A673 (cell line): ENCODE data around the gene SPATA3.

ENCODE experiments used
- EZH2 ChIP-seq: fragments of 200-600 bp; sonication (generic); IDR thresholded peaks from 2 replicates; pipeline ENCODE4 v1.6.1; 2017; ENCODE audit warnings: borderline replicate concordance, low read depth, mild to moderate bottlenecking, mixed read lengths, antibody characterized with exemption, low read length; ENCODE audit not compliant: poor library complexity, severe bottlenecking
- TF ChIP-seq, protein P1 (sequence below): fragments of 300-800, 200-600 bp; sonication (generic); conservative IDR thresholded peaks from 2 replicates; pipeline ENCODE4 v1.5.1; 2017; ENCODE audit warnings: low read depth, mild to moderate bottlenecking, antibody characterized with exemption, low read length, moderate library complexity, mixed read lengths

DNA sequence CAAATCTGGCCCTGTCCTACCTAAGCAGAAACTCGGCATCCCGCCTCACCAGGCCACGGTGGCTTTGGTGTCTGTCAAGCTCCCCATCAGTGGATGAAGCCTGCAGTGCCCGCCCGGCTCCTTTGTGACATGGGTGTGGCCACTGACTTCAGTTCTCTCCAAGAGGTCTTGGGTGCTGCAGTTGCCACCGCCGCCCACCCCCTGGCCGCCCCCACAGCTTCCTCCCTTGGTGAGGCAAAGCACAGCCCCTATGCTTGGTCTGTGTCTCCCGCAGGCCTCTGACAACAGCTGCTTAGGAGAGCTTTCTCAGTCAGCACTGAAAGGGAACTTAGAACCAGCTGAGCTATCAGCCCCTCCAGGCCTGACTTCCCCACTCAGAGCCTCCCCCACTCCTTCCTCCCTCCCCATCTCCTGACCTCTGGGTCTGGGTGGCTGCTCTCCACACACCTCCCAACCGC, 48.0 kb upstream of the SPATA3 start:
- TF ChIP-seq, protein P1, sequence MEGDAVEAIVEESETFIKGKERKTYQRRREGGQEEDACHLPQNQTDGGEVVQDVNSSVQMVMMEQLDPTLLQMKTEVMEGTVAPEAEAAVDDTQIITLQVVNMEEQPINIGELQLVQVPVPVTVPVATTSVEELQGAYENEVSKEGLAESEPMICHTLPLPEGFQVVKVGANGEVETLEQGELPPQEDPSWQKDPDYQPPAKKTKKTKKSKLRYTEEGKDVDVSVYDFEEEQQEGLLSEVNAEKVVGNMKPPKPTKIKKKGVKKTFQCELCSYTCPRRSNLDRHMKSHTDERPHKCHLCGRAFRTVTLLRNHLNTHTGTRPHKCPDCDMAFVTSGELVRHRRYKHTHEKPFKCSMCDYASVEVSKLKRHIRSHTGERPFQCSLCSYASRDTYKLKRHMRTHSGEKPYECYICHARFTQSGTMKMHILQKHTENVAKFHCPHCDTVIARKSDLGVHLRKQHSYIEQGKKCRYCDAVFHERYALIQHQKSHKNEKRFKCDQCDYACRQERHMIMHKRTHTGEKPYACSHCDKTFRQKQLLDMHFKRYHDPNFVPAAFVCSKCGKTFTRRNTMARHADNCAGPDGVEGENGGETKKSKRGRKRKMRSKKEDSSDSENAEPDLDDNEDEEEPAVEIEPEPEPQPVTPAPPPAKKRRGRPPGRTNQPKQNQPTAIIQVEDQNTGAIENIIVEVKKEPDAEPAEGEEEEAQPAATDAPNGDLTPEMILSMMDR = no peak
- TF ChIP-seq EZH2 = no peak
